ENCODE results near the gene AOAH.

Gene AOAH

GRCh38 chr7:36671432-36671829 is 52.9 kb downstream of the AOAH start:
- no peak for DNase-seq (ENCODE audit: low read depth)
- no peak overlapping the region for H3K4me3 ChIP-seq (replicated peaks; ENCODE audit: low read depth, low read length)
- TF ChIP-seq CTCF (IDR thresholded peaks at IDR 0.05; ENCODE audit: low read length, missing control alignments) = no peak

- no peak overlapping the region for H3K4me3 ChIP-seq (replicated peaks; ENCODE audit: low read depth, low read length)
- TF ChIP-seq CTCF (IDR thresholded peaks at IDR 0.05; ENCODE audit: low read length, missing control alignments) = peak; percentile 99
- DNase-seq (ENCODE audit: low read depth) = peak; percentile 78
Measured at GRCh38 chr7:36670585-36671431, 53.5 kb downstream of the AOAH start.

- no peak for TF ChIP-seq CTCF (IDR thresholded peaks at IDR 0.05; ENCODE audit: low read length, missing control alignments)
- DNase-seq (ENCODE audit: low read depth) = no peak
- no peak overlapping the region for H3K4me3 ChIP-seq (replicated peaks; ENCODE audit: low read depth, low read length)
Measured at GRCh38 chr7:36668750-36669149, 55.5 kb downstream of the AOAH start.

GRCh38 chr7:36668080-36668479 is 56.2 kb downstream of the AOAH start:
- DNase-seq (ENCODE audit: low read depth) = no peak
- no peak for TF ChIP-seq CTCF (IDR thresholded peaks at IDR 0.05; ENCODE audit: low read length, missing control alignments)

GRCh38 chr7:36667007-36667745 is 57.1 kb downstream of the AOAH start:
- no peak overlapping the region for H3K4me3 ChIP-seq (replicated peaks; ENCODE audit: low read depth, low read length)
- no peak for TF ChIP-seq CTCF (IDR thresholded peaks at IDR 0.05; ENCODE audit: low read length, missing control alignments)
- no peak for DNase-seq (ENCODE audit: low read depth)

More at GRCh38 chr7:36668080-36668479, 56.2 kb downstream of the AOAH start:
- no peak overlapping the region for H3K4me3 ChIP-seq (replicated peaks; ENCODE audit: low read depth, low read length)

- H3K4me3 ChIP-seq (replicated peaks; ENCODE audit: low read depth, low read length) = no peak overlapping the region
- no peak for DNase-seq (ENCODE audit: low read depth)
- no peak for TF ChIP-seq CTCF (IDR thresholded peaks at IDR 0.05; ENCODE audit: low read length, missing control alignments)
Measured at GRCh38 chr7:36663481-36663880, 60.8 kb downstream of the AOAH start.
